Activated T-cell treated with anti-CD3 and anti-CD28 coated beads, Interleukin-2, amount 50 U/mL, for 24 hours (primary cell): ENCODE data around the gene MC1R.

Experiments
- DNase-seq: peaks from one replicate; pipeline ENCODE4 v3.0.0-alpha.2; 2020
- H3K27ac Mint-ChIP-seq: 2 replicates; pipeline ENCODE4 v1.8.0; 2020; ENCODE audit warnings: mild to moderate bottlenecking, mixed read lengths
- H3K27me3 Mint-ChIP-seq: 2 replicates; pipeline ENCODE4 v1.8.0; 2020; ENCODE audit warnings: mixed read lengths
- H3K36me3 Mint-ChIP-seq: 2 replicates; pipeline ENCODE4 v1.8.0; 2020; ENCODE audit warnings: low read depth, mixed read lengths
- H3K4me1 Mint-ChIP-seq: 2 replicates; pipeline ENCODE4 v1.8.0; 2020; ENCODE audit warnings: low read depth, mixed read lengths
- H3K4me3 Mint-ChIP-seq: 2 replicates; pipeline ENCODE4 v1.8.0; 2020; ENCODE audit warnings: mild to moderate bottlenecking, moderate library complexity, mixed read lengths
- H3K9me3 Mint-ChIP-seq: 2 replicates; pipeline ENCODE4 v1.8.0; 2020; ENCODE audit warnings: mixed read lengths

Gene MC1R

DNA sequence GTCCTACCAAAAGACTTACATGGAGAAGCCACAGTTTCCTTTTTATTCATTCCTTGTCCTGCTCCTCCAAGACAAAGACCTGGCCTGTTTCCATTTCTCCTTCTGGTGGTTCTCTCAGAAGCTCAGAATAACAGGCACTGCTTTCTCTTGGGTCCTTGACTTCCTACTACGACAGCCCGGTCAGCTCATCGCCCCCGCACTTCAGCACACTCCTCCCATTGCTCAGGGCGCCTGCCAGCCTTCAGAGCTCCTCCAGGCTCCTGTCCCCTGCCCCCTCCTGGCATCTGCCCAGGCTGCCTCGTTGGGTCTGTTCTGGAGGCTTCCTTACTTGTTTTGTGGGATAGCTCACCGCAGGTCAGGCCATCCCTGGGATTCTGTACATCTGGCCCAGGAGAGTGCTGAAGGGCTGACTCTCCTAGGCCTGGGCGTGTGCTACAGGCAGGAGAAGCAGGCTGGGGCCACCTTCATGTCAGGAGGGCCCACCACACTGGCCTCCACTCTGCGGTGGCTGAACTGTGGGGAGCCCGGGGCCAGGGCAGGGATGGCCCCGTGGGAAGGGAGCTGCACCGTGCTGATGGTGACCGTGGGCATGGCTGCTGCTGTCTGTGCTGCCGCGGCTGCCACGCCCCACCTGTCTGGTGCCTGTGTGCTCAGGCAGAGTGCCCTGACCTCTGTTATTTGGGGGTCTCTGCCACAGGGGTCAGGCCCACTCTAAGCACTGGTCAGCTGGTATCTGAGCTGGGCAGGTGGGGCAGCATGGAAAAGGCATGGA lies 27.6 kb upstream of the MC1R start:
- no peak overlapping the region for H3K4me3 Mint-ChIP-seq
- H3K27ac Mint-ChIP-seq: no peak overlapping the region
- H3K27me3 Mint-ChIP-seq: no peaks in the 10 kb centered on the region
- no peak for DNase-seq
- peaks cover 9% of the 10 kb centered on the region for H3K4me1 Mint-ChIP-seq
- peaks cover 88% of the 10 kb centered on the region for H3K36me3 Mint-ChIP-seq
- no peaks in the 10 kb centered on the region for H3K9me3 Mint-ChIP-seq

DNA sequence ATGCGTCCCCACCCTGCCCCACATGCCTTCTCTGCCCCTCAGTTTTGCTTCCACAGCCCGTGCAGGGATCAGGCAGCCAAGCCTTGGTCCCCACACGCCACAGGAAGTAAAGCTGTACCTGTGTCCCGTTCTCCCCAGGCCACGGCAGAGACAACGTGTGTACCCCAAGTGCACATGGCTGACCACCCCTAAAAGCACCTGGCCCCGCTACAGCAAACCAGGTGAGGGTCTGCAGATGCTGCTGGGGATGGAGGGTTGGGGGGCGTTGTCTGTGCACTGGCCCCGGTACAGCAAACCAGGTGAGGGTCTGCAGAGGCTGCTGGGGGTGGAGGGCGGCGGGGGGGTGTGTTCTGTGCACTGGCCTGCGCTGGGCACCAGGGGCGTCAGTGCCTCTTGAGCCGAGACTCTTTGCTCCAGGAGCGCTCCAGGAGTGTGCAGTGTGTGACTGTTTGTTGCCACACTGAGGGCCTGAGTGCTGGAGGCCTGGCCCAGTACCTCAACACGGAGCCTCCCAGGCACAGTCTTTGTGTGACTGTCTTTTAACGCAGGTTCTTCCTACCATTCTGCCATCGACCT lies 26.5 kb upstream of the MC1R start:
- Mint-ChIP-seq H3K27ac (no peak overlapping the region), H3K27me3 (no peaks in the 10 kb centered on the region), H3K36me3 (peaks cover 86% of the 10 kb centered on the region), H3K4me3 (no peak overlapping the region), H3K9me3 (no peaks in the 10 kb centered on the region), H3K4me1 (peaks cover 9% of the 10 kb centered on the region)
- DNase-seq: no peak

DNA sequence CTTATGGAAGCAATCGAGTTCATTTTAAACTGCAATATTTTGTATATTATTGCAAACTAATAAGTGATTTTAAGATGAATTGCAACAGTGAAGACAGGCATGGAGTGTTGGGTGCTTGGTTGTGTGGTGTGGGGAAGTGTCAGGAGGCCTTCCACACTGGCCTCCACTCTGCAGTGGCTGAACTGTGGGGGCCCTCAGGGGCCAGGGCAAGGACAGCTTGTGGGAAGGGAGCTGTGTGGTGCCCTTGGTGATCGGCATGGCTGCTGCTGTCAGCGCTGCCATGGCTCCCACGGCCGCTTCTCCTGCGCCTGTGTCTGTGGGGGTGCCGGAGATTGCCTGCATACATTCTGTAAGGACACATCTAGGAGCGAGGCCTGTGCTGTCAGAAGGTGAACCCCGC lies 26.0 kb upstream of the MC1R start:
- Mint-ChIP-seq H3K27me3 (no peaks in the 10 kb centered on the region), H3K9me3 (no peaks in the 10 kb centered on the region), H3K4me1 (peaks cover 9% of the 10 kb centered on the region), H3K27ac (no peak overlapping the region), H3K36me3 (peaks cover 86% of the 10 kb centered on the region), H3K4me3 (no peak overlapping the region)
- DNase-seq: no peak

DNA sequence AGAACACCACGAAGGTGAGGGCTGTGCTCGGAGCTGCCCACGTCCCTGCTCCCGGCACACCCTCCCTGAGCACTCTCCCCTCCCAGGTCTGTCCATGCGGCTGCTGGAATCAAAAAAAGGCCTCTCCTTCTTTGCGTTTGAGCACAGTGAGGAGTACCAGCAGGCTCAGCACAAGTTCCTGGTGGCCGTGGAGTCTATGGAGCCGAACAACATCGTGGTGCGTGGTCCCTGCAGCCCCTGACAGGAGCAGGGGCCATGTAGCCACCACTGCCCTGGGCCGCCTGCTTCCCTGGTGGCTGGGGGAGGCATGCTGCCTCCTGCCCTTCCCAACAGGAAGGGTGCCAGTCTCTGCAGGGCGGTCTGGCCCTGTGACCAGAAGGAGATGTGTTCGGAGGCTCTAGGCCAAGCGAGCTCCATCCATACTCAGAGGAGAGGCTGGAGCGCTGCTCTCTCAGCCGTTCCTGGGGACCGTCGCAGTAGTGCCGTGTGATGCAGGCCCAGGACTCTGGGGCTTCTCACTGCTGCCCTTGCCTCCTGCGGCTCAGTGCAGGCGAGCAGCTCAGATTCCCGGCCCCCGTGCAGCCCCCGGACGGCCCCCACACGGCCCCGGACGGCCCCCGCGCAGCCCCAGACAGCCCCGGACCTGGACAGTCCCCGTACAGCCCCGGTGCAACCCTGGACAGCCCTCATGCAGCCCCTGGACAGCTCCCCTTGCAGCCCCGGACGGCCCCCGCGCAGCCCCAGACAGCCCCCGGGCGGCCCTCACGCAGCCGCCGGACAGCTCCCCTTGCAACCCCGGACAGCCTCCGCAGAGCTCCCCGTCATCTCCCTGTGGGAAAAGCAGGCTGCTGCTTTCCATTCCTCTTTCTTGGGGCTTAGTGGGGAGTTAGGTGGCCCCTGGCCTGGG lies 24.8 kb upstream of the MC1R start:
- Mint-ChIP-seq H3K4me3 (no peak overlapping the region), H3K27me3 (no peaks in the 10 kb centered on the region), H3K27ac (no peak overlapping the region), H3K36me3 (peaks cover 88% of the 10 kb centered on the region), H3K9me3 (no peaks in the 10 kb centered on the region), H3K4me1 (peaks cover 9% of the 10 kb centered on the region)
- DNase-seq: no peak

DNA sequence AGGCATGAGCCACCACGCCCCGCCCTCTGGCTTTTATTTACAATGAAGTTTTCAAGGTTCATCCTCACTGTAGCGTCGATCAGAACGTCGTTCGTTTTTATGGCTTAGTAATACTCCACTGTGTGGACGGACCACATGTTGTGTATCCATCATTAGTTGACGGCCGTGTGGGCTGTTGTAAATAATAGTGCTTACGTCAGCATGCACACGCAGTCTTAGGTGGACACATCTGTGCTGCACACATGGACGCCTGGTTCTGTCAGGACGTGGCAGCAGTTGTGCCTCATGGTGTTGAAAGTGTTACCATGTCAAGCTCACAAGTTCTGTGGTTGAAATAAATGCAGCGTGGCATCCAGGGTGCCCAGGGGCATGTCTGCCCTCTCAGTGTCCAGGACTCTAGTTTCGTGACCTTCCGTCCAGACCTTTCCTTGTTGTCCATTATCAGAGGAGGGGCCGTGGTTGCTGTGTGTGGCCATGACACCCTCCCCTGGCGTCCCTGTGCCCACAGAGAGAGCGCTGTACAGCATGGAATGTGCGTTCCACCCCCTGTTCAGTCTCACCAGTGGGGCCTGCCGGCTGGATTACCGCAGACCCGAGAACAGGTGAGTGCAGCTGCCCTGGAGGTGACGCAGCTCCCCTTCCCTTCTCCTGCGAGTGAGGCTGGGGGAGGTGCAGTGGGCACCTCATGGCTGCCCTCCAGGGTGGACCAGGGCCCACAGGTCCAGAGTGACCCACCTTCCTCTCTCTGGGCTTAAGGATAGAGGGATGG lies 23.0 kb upstream of the MC1R start:
- Mint-ChIP-seq H3K9me3 (no peaks in the 10 kb centered on the region), H3K27ac (no peak overlapping the region), H3K27me3 (no peaks in the 10 kb centered on the region), H3K4me1 (peaks cover 6% of the 10 kb centered on the region), H3K36me3 (peaks cover 92% of the 10 kb centered on the region), H3K4me3 (no peak overlapping the region)
- DNase-seq: no peak

DNA sequence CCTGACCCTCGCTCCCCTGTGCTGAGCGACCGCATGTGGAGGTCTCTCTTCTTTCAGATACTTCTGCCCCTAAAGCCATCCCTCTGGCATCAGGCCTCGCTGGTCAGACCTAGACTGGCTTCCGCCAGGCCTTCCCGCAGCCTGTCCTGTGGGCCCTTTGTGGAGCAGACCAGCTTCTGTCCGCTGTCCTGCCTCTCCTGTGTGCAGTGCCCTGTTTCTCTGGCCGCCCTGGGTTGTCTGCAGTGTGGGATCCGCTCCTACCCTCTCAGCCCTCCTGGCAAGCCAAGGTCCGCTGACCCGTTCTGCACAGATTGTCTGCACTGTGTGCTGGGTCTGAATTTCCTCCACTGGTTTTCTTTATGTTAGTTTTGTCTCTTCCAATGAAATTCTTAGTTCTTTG lies 21.5 kb upstream of the MC1R start:
- H3K4me1 Mint-ChIP-seq: peaks cover 3% of the 10 kb centered on the region
- no peak overlapping the region for H3K4me3 Mint-ChIP-seq
- no peak overlapping the region for H3K27ac Mint-ChIP-seq
- no peak for DNase-seq
- peaks cover 84% of the 10 kb centered on the region for H3K36me3 Mint-ChIP-seq
- H3K9me3 Mint-ChIP-seq: no peaks in the 10 kb centered on the region
- H3K27me3 Mint-ChIP-seq: no peaks in the 10 kb centered on the region

DNA sequence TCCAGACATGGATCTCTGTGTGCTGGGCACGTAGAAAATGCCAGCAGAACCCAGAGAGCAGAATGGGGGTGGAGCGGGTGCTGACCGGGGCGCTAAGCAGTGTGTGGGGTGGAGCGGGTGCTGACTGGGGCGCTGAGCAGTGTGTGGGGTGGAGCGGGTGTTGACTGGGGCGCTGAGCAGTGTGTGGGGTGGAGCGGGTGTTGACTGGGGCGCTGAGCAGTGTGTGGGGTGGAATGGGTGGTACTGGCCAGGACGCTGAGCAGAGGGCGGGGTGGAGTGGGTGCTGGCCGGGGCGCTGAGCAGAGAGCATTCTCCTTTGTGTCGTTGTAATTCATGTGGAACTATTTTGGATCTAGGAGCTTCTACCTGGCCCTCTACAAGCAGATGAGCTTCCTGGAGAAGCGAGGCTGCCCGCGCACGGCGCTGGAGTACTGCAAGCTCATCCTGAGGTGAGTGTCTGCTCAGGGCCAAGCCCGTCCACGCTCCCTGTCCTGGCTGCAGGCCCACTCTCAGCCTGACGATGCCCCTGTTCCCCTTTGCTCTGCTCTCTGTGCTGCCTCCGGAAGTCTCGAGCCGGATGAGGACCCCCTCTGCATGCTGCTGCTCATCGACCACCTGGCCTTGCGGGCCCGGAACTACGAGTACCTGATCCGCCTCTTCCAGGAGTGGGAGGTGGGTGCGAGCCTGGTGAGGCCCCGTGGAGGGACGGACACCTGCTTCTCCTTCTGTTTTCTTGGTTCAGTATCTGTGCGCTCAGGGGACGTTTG lies 20.3 kb upstream of the MC1R start:
- Mint-ChIP-seq H3K4me1 (peaks cover 3% of the 10 kb centered on the region), H3K4me3 (no peak overlapping the region), H3K9me3 (no peaks in the 10 kb centered on the region), H3K27ac (no peak overlapping the region), H3K36me3 (peaks cover 78% of the 10 kb centered on the region), H3K27me3 (no peaks in the 10 kb centered on the region)
- DNase-seq: no peak

DNA sequence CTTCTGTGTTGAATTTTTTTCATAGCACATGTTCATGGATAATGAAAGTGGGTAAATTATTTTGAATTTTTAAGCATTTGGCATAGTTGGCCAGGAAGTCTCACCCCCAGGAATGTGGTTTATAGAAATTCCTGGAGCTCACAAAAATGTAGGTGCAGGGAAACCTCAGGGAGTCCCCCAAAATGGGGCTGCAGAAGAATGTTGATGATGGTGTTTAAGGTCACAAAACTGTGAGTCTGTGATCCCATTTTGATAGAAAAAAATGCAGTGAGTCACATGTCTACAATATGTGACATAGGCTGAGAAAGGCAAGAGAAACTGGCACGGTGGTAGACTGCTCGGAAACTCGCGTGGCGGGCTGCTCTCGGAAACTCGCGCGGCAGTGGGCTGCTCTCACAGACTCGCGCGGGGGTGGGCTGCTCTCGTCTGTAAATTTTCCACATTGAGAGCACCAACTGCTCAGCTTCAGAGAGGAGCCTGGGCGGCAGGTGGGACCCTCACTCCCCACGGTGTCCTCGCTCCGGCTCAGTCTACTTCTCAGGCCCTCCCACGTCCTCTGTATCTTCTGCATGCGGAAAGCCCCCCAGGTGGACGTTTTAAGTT lies 18.7 kb upstream of the MC1R start:
- Mint-ChIP-seq H3K27me3 (no peaks in the 10 kb centered on the region), H3K4me1 (peaks cover 3% of the 10 kb centered on the region), H3K4me3 (no peak overlapping the region), H3K9me3 (no peaks in the 10 kb centered on the region), H3K27ac (peak overlapping the region; percentile 44), H3K36me3 (peaks cover 77% of the 10 kb centered on the region)
- no peak for DNase-seq

DNA sequence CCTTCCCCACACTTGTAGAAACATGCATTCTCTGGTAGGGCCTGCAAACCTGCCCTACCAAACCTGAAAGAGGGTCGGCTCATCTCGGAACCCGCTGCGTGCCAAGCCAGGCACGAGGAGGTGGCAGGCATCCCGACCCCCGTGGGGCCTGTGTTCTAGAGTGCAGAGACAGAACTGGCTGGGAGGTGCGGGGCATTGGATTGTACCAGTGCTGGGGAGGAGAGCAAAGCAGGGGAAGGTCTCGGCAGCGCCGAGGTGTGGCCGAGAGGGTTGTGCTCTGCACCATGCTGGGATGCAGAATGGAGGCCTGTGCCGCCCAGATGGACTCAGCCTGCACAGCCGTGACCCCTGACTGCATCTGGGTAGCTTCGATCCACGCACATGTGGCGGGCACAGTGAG lies 17.8 kb upstream of the MC1R start:
- peaks cover 3% of the 10 kb centered on the region for H3K4me1 Mint-ChIP-seq
- DNase-seq: no peak
- H3K9me3 Mint-ChIP-seq: no peaks in the 10 kb centered on the region
- H3K36me3 Mint-ChIP-seq: peaks cover 78% of the 10 kb centered on the region
- no peak overlapping the region for H3K27ac Mint-ChIP-seq
- H3K4me3 Mint-ChIP-seq: no peak overlapping the region
- no peaks in the 10 kb centered on the region for H3K27me3 Mint-ChIP-seq

DNA sequence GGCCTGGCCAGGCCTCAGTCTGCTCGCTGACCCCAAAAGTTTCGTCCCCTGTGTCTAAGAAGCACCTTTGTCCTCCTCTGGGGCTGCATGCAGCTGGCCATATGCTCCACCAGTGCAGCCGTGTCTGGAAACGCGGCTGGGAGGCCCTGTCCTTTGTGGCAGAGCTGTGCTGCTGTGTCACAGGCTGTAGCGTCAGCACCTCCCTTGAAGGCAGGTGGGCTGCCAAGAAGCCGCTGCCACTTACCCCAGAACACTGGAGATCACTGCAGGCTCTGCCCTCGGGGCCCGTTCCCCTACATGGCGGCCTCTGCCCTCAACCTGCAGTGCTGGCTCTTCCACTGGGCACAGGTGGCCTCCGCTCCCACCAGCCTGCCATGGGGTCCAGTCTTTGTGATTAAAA lies 15.7 kb upstream of the MC1R start:
- Mint-ChIP-seq H3K36me3 (peaks cover 73% of the 10 kb centered on the region), H3K9me3 (no peaks in the 10 kb centered on the region), H3K4me3 (no peak overlapping the region), H3K27me3 (no peaks in the 10 kb centered on the region), H3K27ac (no peak overlapping the region), H3K4me1 (peaks cover 3% of the 10 kb centered on the region)
- no peak for DNase-seq

DNA sequence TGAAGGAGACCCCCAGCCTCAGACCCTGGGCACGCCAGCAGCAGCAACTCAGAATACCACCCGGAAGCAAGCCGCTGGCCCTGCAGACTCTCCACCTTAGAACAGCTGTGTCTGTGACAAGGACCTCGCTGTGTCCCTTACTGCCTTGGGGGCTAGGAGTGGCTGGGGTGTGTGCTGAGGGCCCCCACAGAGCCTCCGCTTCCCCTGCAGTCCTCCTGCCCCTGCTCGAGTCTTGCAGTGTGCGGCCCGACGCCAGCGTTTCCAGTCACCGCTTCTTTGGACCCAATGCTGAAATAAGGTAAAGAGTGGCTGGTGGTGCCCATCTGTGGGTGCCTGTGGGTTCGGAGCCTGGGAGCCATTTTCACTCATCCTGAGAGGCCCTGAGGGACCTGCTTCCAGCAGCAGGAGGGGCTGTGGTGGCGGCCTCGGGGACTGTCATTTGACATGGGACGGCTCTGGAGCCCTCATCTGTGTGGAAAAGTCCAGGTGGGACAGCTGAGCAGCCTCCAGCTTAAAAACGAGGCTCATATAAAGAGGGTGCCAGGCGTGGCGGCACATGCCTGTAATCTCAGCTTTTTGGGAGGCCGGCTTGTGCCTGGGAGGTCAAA lies 14.7 kb upstream of the MC1R start:
- Mint-ChIP-seq H3K27ac (no peak overlapping the region), H3K36me3 (peaks cover 66% of the 10 kb centered on the region)

DNA sequence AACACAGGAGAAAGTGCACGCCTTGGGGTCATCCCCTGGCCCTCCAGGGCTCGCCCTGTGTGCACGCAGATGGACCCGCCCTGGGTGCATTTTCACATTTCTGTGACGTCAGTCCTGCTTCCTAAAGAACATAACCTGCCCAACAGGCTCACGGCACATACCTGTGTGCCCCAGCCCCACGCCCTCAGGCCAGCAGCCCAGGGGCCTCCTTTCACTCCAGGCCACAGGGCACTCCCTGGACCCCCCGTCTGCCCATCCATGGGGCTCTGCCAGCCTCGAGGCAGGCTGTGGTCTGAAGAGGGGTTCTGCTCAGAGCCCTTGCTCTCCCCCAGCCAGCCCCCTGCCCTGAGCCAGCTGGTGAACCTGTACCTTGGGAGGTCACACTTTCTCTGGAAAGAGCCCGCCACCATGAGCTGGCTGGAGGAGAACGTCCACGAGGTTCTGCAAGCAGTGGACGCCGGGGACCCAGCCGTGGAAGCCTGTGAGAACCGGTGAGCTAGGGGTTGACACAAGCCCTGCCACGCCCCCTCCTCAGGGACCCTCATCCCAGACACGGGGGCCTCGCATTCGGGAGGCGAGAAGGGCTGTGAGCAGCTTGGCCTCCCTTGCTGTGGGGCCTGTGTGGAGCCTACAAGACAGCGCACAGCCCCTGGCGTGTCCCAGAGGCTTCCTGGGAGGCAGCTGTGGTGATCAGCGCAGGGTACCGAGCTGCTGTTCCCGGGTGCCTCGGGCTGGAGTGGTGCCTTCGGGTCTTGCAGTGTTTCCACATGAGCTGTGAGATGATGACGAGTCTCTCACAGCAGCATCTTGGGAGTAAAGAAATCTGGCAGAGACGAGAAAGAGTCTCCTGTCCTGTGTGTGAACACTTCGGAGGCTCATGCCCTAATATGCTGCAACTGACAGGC lies 13.8 kb upstream of the MC1R start:
- H3K36me3 Mint-ChIP-seq: peaks cover 66% of the 10 kb centered on the region

More for the DNA sequence above, 14.7 kb upstream of the MC1R start:
- Mint-ChIP-seq H3K27me3 (no peaks in the 10 kb centered on the region), H3K4me3 (no peak overlapping the region), H3K9me3 (no peaks in the 10 kb centered on the region), H3K4me1 (peaks cover 5% of the 10 kb centered on the region)
- DNase-seq: no peak

More for the DNA sequence above, 13.8 kb upstream of the MC1R start:
- H3K9me3 Mint-ChIP-seq: no peaks in the 10 kb centered on the region
- no peaks in the 10 kb centered on the region for H3K27me3 Mint-ChIP-seq
- H3K4me1 Mint-ChIP-seq: peaks cover 7% of the 10 kb centered on the region
- H3K4me3 Mint-ChIP-seq: no peak overlapping the region
- no peak overlapping the region for H3K27ac Mint-ChIP-seq
- no peak for DNase-seq
